EL (cell line): Measurements from ENCODE around the gene ANOS1.

Experiments
- DNase-seq: peaks from one replicate; pipeline ENCODE4 v3.0.0-alpha.2; 2016

Gene ANOS1

GRCh38 chrX:8711401-8711800 lies 20.5 kb downstream of the ANOS1 start:
- DNase-seq, result no peak

GRCh38 chrX:8704184-8704583 lies 27.8 kb downstream of the ANOS1 start:
- DNase-seq, result no peak

- DNase-seq, result peak; percentile 1
Measured at GRCh38 chrX:8692871-8693270, 39.1 kb downstream of the ANOS1 start.

DNA sequence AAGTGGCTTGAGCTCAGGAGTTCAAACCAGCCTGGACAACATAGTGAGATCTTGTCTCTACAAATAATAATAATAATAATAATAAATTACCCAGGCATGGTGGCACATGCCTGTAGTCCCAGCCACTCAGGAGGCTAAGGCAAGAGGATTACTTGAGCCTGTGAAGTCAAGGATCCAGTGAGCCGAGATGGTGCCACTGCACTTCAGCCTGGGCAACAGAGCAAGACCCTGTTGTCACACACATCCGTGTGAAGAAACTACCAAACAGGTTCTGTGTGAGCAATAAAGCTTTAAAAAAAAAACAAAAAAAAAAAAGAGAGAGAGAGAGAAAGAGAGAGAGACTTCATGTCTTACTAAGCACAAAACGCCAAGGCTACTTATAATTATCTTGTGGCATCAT lies 42.5 kb downstream of the ANOS1 start:
- no peak for DNase-seq

GRCh38 chrX:8688776-8689175 lies 43.2 kb downstream of the ANOS1 start:
- DNase-seq, result no peak

GRCh38 chrX:8684201-8684965 lies 47.6 kb downstream of the ANOS1 start:
- no peak for DNase-seq

GRCh38 chrX:8683687-8684086 lies 48.2 kb downstream of the ANOS1 start:
- no peak for DNase-seq

GRCh38 chrX:8679550-8679949 lies 52.4 kb downstream of the ANOS1 start:
- DNase-seq, result no peak

DNA sequence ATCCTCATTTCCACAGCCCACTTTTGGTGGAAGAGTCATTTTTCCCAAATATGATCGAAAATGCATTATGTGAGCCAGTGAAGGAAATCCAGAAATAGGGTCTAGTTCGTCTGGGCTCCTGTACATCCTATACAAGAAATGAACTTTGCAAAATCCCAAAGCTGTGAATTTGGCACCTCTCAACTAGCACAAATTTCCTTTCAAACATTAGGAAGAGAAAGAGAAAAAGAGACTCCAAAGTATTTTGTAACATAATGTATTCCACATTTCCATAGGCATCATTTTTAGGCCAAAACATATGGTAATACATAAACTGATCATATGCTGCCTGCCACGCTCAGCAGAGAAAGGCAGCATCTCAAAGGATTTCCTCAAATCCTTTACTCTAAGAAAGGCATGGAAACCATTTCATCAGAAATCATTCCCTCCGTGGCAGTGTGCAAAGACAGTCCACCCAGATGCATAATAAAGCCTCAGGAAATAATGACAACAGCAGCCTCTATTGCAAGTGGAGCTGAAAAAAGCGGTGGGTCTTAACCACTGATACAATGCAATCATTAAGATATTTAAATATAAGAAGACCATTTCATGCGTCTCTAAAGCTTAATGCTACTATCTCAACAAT lies 56.8 kb downstream of the ANOS1 start:
- DNase-seq, result no peak

GRCh38 chrX:8673201-8673600 lies 58.7 kb downstream of the ANOS1 start:
- DNase-seq, result no peak

DNA sequence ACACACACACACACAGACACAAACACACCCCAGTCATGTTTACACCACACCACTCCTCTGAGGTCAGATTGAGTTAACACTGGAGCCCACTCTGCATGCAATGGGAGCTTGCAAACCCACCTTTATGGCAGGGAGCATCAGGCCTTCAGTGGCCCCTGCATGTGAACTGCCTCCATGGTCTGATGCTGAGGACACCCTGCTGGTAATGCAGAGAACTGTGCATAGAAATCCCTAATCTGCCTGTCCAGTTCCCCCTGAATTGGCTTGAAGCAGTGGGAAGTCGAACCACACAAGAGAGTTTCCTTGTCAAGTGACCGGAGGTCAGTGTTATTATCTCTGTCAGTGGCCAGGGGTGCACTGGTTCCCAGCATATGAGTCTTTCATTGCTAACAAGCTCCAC lies 59.8 kb downstream of the ANOS1 start:
- DNase-seq, result no peak

DNA sequence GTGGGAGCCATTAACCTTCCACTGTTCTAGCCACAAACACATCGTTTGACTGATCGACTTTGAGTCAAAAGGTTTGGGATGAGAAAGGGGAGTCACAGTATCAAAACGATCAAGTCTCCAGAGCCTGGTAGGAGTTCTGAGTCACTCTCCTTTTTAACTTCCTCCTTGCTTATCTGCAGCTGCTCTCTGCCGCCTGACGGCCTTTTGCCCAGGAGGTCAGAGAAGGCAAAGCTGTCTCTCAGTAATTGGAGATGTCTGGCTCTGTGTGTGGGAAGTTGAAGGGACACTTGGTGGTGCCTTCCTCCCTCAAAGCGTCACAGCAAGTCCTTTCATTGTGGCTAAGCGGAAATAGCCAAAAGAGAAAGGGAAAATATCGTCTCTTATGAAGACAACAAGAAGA lies 63.1 kb downstream of the ANOS1 start:
- no peak for DNase-seq

DNA sequence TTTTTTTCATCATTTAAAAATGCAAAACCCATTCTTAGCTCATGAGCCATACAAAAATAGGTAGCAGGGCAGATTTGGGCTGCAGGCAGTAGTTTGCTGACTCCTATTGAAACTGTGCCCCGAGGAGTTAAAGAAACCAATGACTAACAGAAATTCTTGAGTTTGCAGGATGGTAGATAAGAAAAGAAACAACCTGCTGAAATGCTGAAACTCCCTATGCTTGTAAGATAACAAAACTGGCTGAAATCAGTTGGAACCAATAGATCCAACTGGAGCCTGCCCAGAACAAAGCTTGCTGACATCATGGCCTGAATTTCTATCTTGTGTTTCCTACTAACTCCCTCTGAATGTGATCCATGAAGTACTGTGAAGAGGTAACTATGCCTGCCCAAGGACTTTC lies 68.6 kb downstream of the ANOS1 start:
- peak; percentile 3 for DNase-seq

DNA sequence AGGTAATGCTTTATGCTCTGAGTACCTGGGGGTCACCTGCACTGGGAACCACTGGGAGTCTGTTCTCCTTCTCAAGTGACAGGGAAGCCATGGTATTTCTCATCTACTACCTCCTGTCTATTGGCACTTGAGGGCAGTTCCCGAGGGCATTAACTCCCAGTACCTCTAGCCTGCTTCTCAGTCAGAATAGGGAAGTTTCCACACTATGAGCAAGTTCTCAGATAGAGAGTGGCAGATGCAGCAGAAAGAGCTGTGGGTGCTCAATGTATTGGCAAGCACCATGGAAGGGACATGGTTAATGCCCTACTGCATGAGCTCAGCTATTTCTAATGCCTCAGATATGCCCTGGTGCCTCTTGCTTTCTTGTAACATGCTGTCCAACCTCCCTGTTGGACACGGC lies 74.1 kb downstream of the ANOS1 start:
- no peak for DNase-seq

DNA sequence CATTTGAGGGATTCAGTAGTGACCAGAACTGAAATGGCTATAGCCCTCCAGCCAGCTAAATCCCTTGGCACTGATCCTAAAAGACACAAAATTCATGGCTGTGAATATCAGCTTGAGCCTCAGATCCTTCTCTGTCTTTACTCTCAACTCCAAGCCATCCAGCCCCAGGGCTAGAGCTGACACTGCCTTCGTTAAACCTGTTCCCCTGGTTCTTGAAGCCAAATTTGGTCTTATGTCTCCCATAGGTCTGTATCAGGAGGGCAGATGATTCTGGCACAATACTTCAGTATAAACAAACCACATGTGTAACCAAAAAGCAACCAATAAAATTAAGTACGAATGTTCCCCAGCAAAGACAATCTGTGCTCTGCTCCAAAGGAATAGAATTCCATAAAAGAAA lies 78.0 kb downstream of the ANOS1 start:
- no peak for DNase-seq

GRCh38 chrX:8649969-8650368 lies 82.0 kb downstream of the ANOS1 start:
- DNase-seq, result no peak

- no peak for DNase-seq
Measured at GRCh38 chrX:8647176-8647575, 84.8 kb downstream of the ANOS1 start.

- no peak for DNase-seq
Measured at GRCh38 chrX:8639949-8640475, 91.9 kb downstream of the ANOS1 start.

DNA sequence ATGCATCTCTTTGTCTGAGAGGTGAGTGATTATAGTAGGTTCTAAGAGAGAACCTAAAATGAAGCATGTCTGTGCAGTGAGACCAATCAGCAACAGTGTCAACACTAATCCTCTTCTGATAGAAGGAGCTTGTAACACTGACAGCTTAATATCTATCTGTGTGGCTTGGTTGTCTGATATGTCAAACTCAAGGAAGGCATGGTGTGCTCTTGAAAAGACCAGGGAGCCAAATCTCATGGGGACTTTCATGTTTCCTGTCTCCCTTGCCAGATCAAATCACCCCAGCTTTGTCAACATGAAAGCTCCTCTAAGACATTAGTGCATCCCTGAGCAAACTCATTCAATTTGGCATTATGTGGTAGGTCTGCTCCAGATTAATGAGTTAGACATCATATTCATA lies 95.4 kb downstream of the ANOS1 start:
- DNase-seq, result no peak

GRCh38 chrX:8635812-8636211 lies 96.1 kb downstream of the ANOS1 start:
- no peak for DNase-seq

GRCh38 chrX:8632924-8633323 lies 99.0 kb downstream of the ANOS1 start:
- DNase-seq, result no peak

- peak; percentile 71 for DNase-seq
Measured at GRCh38 chrX:8629871-8630270, 102.1 kb downstream of the ANOS1 start.

GRCh38 chrX:8627796-8628195 lies 104.1 kb downstream of the ANOS1 start:
- no peak for DNase-seq

- DNase-seq, result peak; percentile 2
Measured at GRCh38 chrX:8607326-8607725, 124.6 kb downstream of the ANOS1 start.

DNA sequence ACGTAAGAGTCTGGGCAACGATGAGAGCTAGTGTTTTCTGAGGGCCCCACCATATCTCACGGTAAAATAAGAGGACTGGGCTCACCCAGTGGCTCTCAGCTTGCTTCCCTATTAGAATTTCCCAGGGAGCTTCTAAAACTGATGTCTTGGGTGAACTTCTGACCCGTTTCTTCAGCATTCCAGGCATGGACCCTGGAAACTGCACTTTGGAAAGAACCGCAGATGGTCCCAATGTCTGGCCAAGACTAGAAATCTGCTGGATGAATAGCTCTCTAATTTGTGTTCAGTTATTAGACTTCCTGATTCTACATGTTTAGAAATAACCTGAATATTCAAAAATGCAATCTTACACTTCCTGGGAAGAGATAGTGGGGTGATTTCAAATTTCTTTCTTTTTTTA lies 127.8 kb downstream of the ANOS1 start:
- no peak for DNase-seq
